Putamen (tissue), 1 donor: ENCODE results near the gene SCAF8.

Experiments
- DNase-seq: peaks from one replicate; pipeline ENCODE4 v3.0.0-alpha.2; 2016; ENCODE audit warnings: low spot score

SCAF8 gene

GRCh38 chr6:154839546-154839945 lies 106.3 kb downstream of the SCAF8 start:
- DNase-seq = no peak

GRCh38 chr6:154840363-154840762 lies 107.1 kb downstream of the SCAF8 start:
- DNase-seq = no peak

GRCh38 chr6:154841109-154841508 lies 107.9 kb downstream of the SCAF8 start:
- no peak for DNase-seq

GRCh38 chr6:154842833-154843232 lies 109.6 kb downstream of the SCAF8 start:
- DNase-seq = no peak

GRCh38 chr6:154847318-154847717 lies 114.1 kb downstream of the SCAF8 start:
- DNase-seq = no peak

GRCh38 chr6:154848580-154848979 lies 115.4 kb downstream of the SCAF8 start:
- DNase-seq = no peak

GRCh38 chr6:154849475-154849874 lies 116.3 kb downstream of the SCAF8 start:
- no peak for DNase-seq

GRCh38 chr6:154852687-154853086 lies 119.5 kb downstream of the SCAF8 start:
- DNase-seq = no peak

GRCh38 chr6:154857529-154857928 lies 124.3 kb downstream of the SCAF8 start:
- no peak for DNase-seq

- no peak for DNase-seq
These were observed 128.6 kb downstream of the SCAF8 start for GRCh38 chr6:154861825-154862224.

GRCh38 chr6:154862536-154862935 lies 129.3 kb downstream of the SCAF8 start:
- DNase-seq = no peak

- DNase-seq = no peak
These were observed 130.8 kb downstream of the SCAF8 start for GRCh38 chr6:154864066-154864430.

- DNase-seq = no peak
These were observed 132.1 kb downstream of the SCAF8 start for GRCh38 chr6:154865291-154865690.

GRCh38 chr6:154868143-154868594 lies 135.0 kb downstream of the SCAF8 start:
- peak; percentile 52 for DNase-seq

GRCh38 chr6:154872542-154873114 lies 139.4 kb downstream of the SCAF8 start:
- DNase-seq = no peak

- DNase-seq = no peak
These were observed 140.3 kb downstream of the SCAF8 start for GRCh38 chr6:154873546-154873945.

- no peak for DNase-seq
These were observed 141.8 kb downstream of the SCAF8 start for GRCh38 chr6:154874773-154875592.

- DNase-seq = no peak
These were observed 143.5 kb downstream of the SCAF8 start for GRCh38 chr6:154876486-154877280.

GRCh38 chr6:154878871-154879491 lies 145.8 kb downstream of the SCAF8 start:
- no peak for DNase-seq

GRCh38 chr6:154882107-154882506 lies 148.9 kb downstream of the SCAF8 start:
- no peak for DNase-seq
